HEK293 (cell line): ENCODE data around the gene HYDIN.

Source experiments
- CTCF ChIA-PET: fragments of 350-600 bp; formaldehyde crosslinking; extraction: SDS; loops from one replicate; lab custom pipeline; 2021; ENCODE audit warnings: antibody characterized with exemption; lab: Yijun Ruan, JAX
- POLR2A ChIA-PET: fragments of 300-600 bp; formaldehyde crosslinking; extraction: SDS; loops from one replicate; lab custom pipeline; 2020; ENCODE audit warnings: antibody characterized with exemption, inconsistent platforms; lab: Yijun Ruan, JAX
- H3K27ac ChIP-seq: fragments of 200-500 bp; sonication (Bioruptor generic); 2 replicates; pipeline ENCODE4 v1.5.1; 2014; ENCODE audit warnings: low read depth, low read length, control low read depth, inconsistent platforms; ENCODE audit errors: extremely low read depth
- H3K36me3 ChIP-seq, 2 experiments: fragments of 200-500 bp in 1 of 2; sonication (Bioruptor generic) in 1 of 2; 1 replicate in 1 of 2; 2 replicates in 1 of 2; pipeline ENCODE4 v1.5.1; 2014 to 2017; ENCODE audit warnings: inconsistent platforms in 2 of 2, low read length in 2 of 2; ENCODE audit not compliant: control insufficient read depth in 2 of 2, insufficient read depth in 1 of 2
- H3K4me1 ChIP-seq: fragments of 200-500 bp; sonication (Bioruptor generic); 2 replicates; pipeline ENCODE4 v1.5.1; 2014; ENCODE audit warnings: mild to moderate bottlenecking, low read length, inconsistent platforms; ENCODE audit not compliant: control insufficient read depth, insufficient read depth
- H3K4me3 ChIP-seq: 2 replicates; pipeline ENCODE4 v1.5.1; 2011; ENCODE audit warnings: low read depth, mild to moderate bottlenecking, control low read depth, low read length, moderate library complexity
- H3K9me3 ChIP-seq: fragments of 200-500 bp; sonication (Bioruptor generic); 2 replicates; pipeline ENCODE4 v1.5.1; 2014; ENCODE audit warnings: low read depth, low read length, inconsistent platforms; ENCODE audit not compliant: control insufficient read depth, insufficient read depth
- GLI2 ChIP-seq: fragments of 450-650 bp; formaldehyde crosslinking; IDR thresholded peaks from 2 replicates; pipeline ENCODE4; 2017; ENCODE audit warnings: missing biosample characterization, missing genetic modification characterization, low read depth, borderline replicate concordance
- GLI4 ChIP-seq: fragments of 450-650 bp; formaldehyde crosslinking; IDR thresholded peaks from 2 replicates; pipeline ENCODE4 v1.5.1; 2016; ENCODE audit warnings: missing biosample characterization, missing genetic modification characterization
- KLF16 ChIP-seq: fragments of 450-650 bp; formaldehyde crosslinking; IDR thresholded peaks from 2 replicates; pipeline ENCODE4 v1.5.1; 2017; ENCODE audit warnings: missing biosample characterization, missing genetic modification characterization
- KLF9 ChIP-seq: fragments of 450-650 bp; formaldehyde crosslinking; IDR thresholded peaks from 2 replicates; pipeline ENCODE4 v1.5.1; 2016; ENCODE audit warnings: missing biosample characterization, missing genetic modification characterization, low read depth
- SCRT1 ChIP-seq: fragments of 450-650 bp; formaldehyde crosslinking; IDR thresholded peaks from 2 replicates; pipeline ENCODE4 v1.5.1; 2016; ENCODE audit warnings: missing biosample characterization, missing genetic modification characterization, borderline replicate concordance
- ZBTB20 ChIP-seq: fragments of 450-650 bp; formaldehyde crosslinking; IDR thresholded peaks from 2 replicates; pipeline ENCODE4 v1.5.1; 2016; ENCODE audit warnings: missing biosample characterization, missing genetic modification characterization
- ZBTB48 ChIP-seq: fragments of 450-650 bp; formaldehyde crosslinking; IDR thresholded peaks from 2 replicates; pipeline ENCODE4 v1.5.1; 2016; ENCODE audit warnings: missing biosample characterization, missing genetic modification characterization
- ZFP3 ChIP-seq: fragments of 450-650 bp; formaldehyde crosslinking; IDR thresholded peaks from 2 replicates; pipeline ENCODE4 v1.5.1; 2016; ENCODE audit warnings: low read depth, missing biosample characterization, missing genetic modification characterization
- ZNF16 ChIP-seq: fragments of 450-650 bp; formaldehyde crosslinking; IDR thresholded peaks from 2 replicates; pipeline ENCODE4 v1.5.1; 2016; ENCODE audit warnings: low read depth, missing biosample characterization, missing genetic modification characterization
- ZNF239 ChIP-seq: fragments of 450-650 bp; formaldehyde crosslinking; IDR thresholded peaks from 2 replicates; pipeline ENCODE4 v1.5.1; 2016; ENCODE audit warnings: missing biosample characterization, missing genetic modification characterization
- ZNF341 ChIP-seq: fragments of 450-650 bp; formaldehyde crosslinking; IDR thresholded peaks from 2 replicates; pipeline ENCODE4; 2016; ENCODE audit warnings: low read depth, missing biosample characterization, missing genetic modification characterization
- ZNF416 ChIP-seq: fragments of 450-650 bp; formaldehyde crosslinking; IDR thresholded peaks from 2 replicates; pipeline ENCODE4 v1.5.1; 2016; ENCODE audit warnings: missing biosample characterization, missing genetic modification characterization
- ZNF624 ChIP-seq: fragments of 450-650 bp; formaldehyde crosslinking; IDR thresholded peaks from 2 replicates; pipeline ENCODE4 v1.5.1; 2017; ENCODE audit warnings: missing biosample characterization, missing genetic modification characterization
- ZNF664 ChIP-seq: fragments of 450-650 bp; formaldehyde crosslinking; IDR thresholded peaks from 2 replicates; pipeline ENCODE4 v1.5.1; 2016; ENCODE audit warnings: missing biosample characterization, missing genetic modification characterization
- ZNF701 ChIP-seq: fragments of 450-650 bp; formaldehyde crosslinking; IDR thresholded peaks from 2 replicates; pipeline ENCODE4 v1.5.1; 2016; ENCODE audit warnings: missing biosample characterization, missing genetic modification characterization
- ZNF76 ChIP-seq: fragments of 450-650 bp; formaldehyde crosslinking; IDR thresholded peaks from 2 replicates; pipeline ENCODE4; 2016; ENCODE audit warnings: low read depth, missing biosample characterization, missing genetic modification characterization, borderline replicate concordance
- TF ChIP-seq, protein P1 (sequence below): fragments of 450-650 bp; formaldehyde crosslinking; IDR thresholded peaks from 2 replicates; pipeline ENCODE4 v1.5.1; 2016; ENCODE audit warnings: missing biosample characterization, missing genetic modification characterization, borderline replicate concordance
- TF ChIP-seq, protein P2 (sequence below): fragments of 450-650 bp; formaldehyde crosslinking; IDR thresholded peaks from 2 replicates; pipeline ENCODE4 v1.5.1; 2016; ENCODE audit warnings: missing biosample characterization, missing genetic modification characterization

Gene HYDIN

DNA sequence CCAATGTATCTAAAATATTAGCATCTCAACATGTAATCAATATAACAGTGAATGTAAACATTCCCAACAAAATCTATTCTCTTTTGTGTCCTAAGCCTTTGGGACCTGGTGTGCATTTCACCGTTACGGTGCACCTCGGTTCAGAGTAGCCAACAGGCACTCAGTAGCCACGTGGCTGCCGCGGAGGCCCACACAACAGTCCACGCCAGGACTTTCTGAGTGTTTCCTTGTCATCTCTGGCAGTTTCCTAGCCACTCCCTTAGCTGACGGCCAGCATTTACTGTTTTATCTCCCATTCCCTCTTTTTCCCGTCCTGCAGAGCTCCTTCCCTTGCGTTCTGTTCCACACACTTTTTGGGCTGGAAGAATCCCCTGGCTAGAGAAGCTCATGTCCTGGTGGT is 465.9 kb downstream of the HYDIN start:
- Histone ChIP-seq H3K27ac (no peak overlapping the region), H3K4me3 (no peak overlapping the region), H3K36me3 (peaks cover 0 to 52% of the 10 kb centered on the region in 2 experiments; a peak in 1 of 3 replicates), H3K9me3 (no peaks in the 10 kb centered on the region), H3K4me1 (no peaks in the 10 kb centered on the region)
- POLR2A ChIA-PET, result no interaction called here
- TF ChIP-seq ZNF239 (tag by site-specific recombination), result no peak
- no peak for TF ChIP-seq ZNF664 (tag by site-specific recombination)
- TF ChIP-seq GLI4 (tag by site-specific recombination), result no peak
- no peak for TF ChIP-seq SCRT1 (tag by site-specific recombination)
- TF ChIP-seq GLI2 (tag by site-specific recombination), result no peak
- no peak for TF ChIP-seq KLF16
- no peak for TF ChIP-seq ZNF16 (tag by site-specific recombination)
- TF ChIP-seq ZNF341 (tag by site-specific recombination), result no peak
- TF ChIP-seq, protein P1, sequence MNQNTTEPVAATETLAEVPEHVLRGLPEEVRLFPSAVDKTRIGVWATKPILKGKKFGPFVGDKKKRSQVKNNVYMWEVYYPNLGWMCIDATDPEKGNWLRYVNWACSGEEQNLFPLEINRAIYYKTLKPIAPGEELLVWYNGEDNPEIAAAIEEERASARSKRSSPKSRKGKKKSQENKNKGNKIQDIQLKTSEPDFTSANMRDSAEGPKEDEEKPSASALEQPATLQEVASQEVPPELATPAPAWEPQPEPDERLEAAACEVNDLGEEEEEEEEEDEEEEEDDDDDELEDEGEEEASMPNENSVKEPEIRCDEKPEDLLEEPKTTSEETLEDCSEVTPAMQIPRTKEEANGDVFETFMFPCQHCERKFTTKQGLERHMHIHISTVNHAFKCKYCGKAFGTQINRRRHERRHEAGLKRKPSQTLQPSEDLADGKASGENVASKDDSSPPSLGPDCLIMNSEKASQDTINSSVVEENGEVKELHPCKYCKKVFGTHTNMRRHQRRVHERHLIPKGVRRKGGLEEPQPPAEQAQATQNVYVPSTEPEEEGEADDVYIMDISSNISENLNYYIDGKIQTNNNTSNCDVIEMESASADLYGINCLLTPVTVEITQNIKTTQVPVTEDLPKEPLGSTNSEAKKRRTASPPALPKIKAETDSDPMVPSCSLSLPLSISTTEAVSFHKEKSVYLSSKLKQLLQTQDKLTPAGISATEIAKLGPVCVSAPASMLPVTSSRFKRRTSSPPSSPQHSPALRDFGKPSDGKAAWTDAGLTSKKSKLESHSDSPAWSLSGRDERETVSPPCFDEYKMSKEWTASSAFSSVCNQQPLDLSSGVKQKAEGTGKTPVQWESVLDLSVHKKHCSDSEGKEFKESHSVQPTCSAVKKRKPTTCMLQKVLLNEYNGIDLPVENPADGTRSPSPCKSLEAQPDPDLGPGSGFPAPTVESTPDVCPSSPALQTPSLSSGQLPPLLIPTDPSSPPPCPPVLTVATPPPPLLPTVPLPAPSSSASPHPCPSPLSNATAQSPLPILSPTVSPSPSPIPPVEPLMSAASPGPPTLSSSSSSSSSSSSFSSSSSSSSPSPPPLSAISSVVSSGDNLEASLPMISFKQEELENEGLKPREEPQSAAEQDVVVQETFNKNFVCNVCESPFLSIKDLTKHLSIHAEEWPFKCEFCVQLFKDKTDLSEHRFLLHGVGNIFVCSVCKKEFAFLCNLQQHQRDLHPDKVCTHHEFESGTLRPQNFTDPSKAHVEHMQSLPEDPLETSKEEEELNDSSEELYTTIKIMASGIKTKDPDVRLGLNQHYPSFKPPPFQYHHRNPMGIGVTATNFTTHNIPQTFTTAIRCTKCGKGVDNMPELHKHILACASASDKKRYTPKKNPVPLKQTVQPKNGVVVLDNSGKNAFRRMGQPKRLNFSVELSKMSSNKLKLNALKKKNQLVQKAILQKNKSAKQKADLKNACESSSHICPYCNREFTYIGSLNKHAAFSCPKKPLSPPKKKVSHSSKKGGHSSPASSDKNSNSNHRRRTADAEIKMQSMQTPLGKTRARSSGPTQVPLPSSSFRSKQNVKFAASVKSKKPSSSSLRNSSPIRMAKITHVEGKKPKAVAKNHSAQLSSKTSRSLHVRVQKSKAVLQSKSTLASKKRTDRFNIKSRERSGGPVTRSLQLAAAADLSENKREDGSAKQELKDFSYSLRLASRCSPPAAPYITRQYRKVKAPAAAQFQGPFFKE (tag by site-specific recombination), result no peak
- TF ChIP-seq ZFP3 (tag by site-specific recombination), result no peak
- TF ChIP-seq, protein P2, sequence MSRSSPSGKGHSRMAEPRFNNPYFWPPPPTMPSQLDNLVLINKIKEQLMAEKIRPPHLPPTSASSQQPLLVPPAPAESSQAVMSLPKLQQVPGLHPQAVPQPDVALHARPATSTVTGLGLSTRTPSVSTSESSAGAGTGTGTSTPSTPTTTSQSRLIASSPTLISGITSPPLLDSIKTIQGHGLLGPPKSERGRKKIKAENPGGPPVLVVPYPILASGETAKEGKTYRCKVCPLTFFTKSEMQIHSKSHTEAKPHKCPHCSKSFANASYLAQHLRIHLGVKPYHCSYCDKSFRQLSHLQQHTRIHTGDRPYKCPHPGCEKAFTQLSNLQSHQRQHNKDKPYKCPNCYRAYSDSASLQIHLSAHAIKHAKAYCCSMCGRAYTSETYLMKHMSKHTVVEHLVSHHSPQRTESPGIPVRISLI (tag by site-specific recombination), result no peak
- TF ChIP-seq ZBTB48 (tag by site-specific recombination), result no peak
- TF ChIP-seq ZNF416 (tag by site-specific recombination), result no peak
- no peak for TF ChIP-seq ZNF76 (tag by site-specific recombination)
- CTCF ChIA-PET, result interaction anchor here (0.7 kb wide), 1 partner anchor 188 kb away, joined by 3 read pairs; no protein-coding TSS in a partner anchor

DNA sequence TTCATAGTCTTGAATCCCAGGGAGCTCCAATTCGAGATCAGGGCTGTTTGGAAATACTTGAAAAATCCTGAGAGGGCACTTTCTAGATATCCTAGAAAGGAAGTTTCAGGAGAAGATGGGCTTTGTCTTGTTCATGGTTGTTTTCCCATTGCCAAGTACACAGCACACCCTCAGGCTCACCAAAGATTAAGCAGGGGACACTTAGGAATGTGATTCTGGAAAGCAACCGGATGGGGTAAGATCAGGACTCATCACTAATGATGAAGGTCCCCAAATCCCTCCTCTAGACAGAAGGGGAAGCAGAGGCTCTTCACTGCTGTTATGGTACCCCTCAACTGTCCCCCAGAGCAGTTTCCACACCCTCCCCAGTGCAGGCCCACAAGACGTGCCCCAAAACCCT is 470.3 kb downstream of the HYDIN start:
- Histone ChIP-seq H3K27ac (no peak overlapping the region), H3K4me3 (no peak overlapping the region), H3K4me1 (no peaks in the 10 kb centered on the region), H3K9me3 (no peaks in the 10 kb centered on the region), H3K36me3 (peaks cover 0 to 50% of the 10 kb centered on the region in 2 experiments; a peak in 2 of 3 replicates)
- CTCF ChIA-PET, result interaction anchor here (0.6 to 3.4 kb wide), 5 partner anchors 10 to 805 kb away, joined by 3 to 15 read pairs (median 3); no protein-coding TSS in a partner anchor
- POLR2A ChIA-PET, result interaction anchor here (0.5 kb wide), 1 partner anchor 296 kb away, joined by 5 read pairs; no protein-coding TSS in a partner anchor
- TF ChIP-seq ZNF239 (tag by site-specific recombination) (no peak), ZNF624 (tag by site-specific recombination) (no peak), KLF9 (tag by site-specific recombination) (no peak), ZBTB20 (tag by site-specific recombination) (no peak), ZNF701 (tag by site-specific recombination) (no peak)
